Liver (tissue), 9 donors: ENCODE results near the gene TET3. TPM values are rescaled to one million over a fixed set of nuclear protein-coding genes. Genes with fewer than 3 reads are reported as not detected.

ENCODE experiments used
- DNase-seq: peaks from one replicate; pipeline ENCODE4 v3.0.0-alpha.2; 2017; ENCODE audit warnings: low spot score
- H3K27ac ChIP-seq, 2 donors: one replicate each; pipeline ENCODE4 v1.7.0; 2013; ENCODE audit warnings: inconsistent platforms in 2 of 2, low read length in 2 of 2, control low read depth in 1 of 2, low read depth in 1 of 2, mild to moderate bottlenecking in 1 of 2
- H3K27me3 ChIP-seq, 4 donors: one replicate each; pipeline versions ENCODE4 v1.6.1 to v1.7.0; 2013; ENCODE audit warnings: low read length in 3 of 4, inconsistent platforms in 1 of 4, mild to moderate bottlenecking in 1 of 4, moderate library complexity in 1 of 4; ENCODE audit not compliant: control insufficient read depth in 4 of 4, insufficient read depth in 4 of 4
- H3K36me3 ChIP-seq, 4 donors: one replicate each; pipeline versions ENCODE4 v1.6.1 to v1.7.0; 2013; ENCODE audit warnings: low read length in 3 of 4, mild to moderate bottlenecking in 3 of 4, low read depth in 1 of 4, moderate library complexity in 1 of 4; ENCODE audit not compliant: control insufficient read depth in 4 of 4, insufficient read depth in 3 of 4
- H3K4me1 ChIP-seq, 4 donors: one replicate each; pipeline versions ENCODE4 v1.6.1 to v1.7.0; 2013; ENCODE audit warnings: low read length in 3 of 4, mild to moderate bottlenecking in 3 of 4, moderate library complexity in 1 of 4; ENCODE audit not compliant: control insufficient read depth in 4 of 4, insufficient read depth in 4 of 4
- H3K4me3 ChIP-seq, 3 donors: one replicate each; pipeline versions ENCODE4 v1.6.1 to v1.7.0; 2013; ENCODE audit warnings: low read length in 3 of 3, control low read depth in 1 of 3, low read depth in 1 of 3, mild to moderate bottlenecking in 1 of 3
- H3K9ac ChIP-seq, 2 donors: one replicate each; pipeline ENCODE4 v1.7.0; 2013; ENCODE audit warnings: low read length in 2 of 2, mild to moderate bottlenecking in 2 of 2, moderate library complexity in 2 of 2, control low read depth in 1 of 2, low read depth in 1 of 2
- H3K9me3 ChIP-seq, 4 donors: one replicate each; pipeline versions ENCODE4 v1.6.1 to v1.7.0; 2013; ENCODE audit warnings: low read length in 3 of 4; ENCODE audit not compliant: control insufficient read depth in 4 of 4
- CTCF ChIP-seq: fragments of 150-350 bp; IDR thresholded peaks from 2 replicates; pipeline ENCODE4 v1.5.1; 2017; ENCODE audit warnings: improper control_type of control experiment, low read depth, low read length; ENCODE audit not compliant: missing input control
- FOXA1 ChIP-seq: IDR thresholded peaks from 2 replicates; pipeline ENCODE4 v1.6.1; 2016; ENCODE audit warnings: antibody characterized with exemption
- FOXA2 ChIP-seq: IDR thresholded peaks from 2 replicates; pipeline ENCODE4 v1.6.1; 2016; ENCODE audit warnings: antibody characterized with exemption
- GABPA ChIP-seq, 2 donors: IDR thresholded peaks in 1 of 2; conservative IDR thresholded peaks in 1 of 2; 2 replicates each; pipeline ENCODE4 v1.6.1; 2016; ENCODE audit warnings: antibody characterized with exemption in 2 of 2, mild to moderate bottlenecking in 1 of 2, moderate library complexity in 1 of 2
- HNF4G ChIP-seq: IDR thresholded peaks from 2 replicates; pipeline ENCODE4 v1.6.1; 2016; ENCODE audit warnings: antibody characterized with exemption
- JUND ChIP-seq, 2 donors: IDR thresholded peaks; 2 replicates each; pipeline ENCODE4 v1.6.1; 2016; ENCODE audit warnings: antibody characterized with exemption in 2 of 2
- NR2F2 ChIP-seq: IDR thresholded peaks from 2 replicates; pipeline ENCODE4 v1.6.1; 2016; ENCODE audit warnings: antibody characterized with exemption
- RAD21 ChIP-seq, 2 donors: IDR thresholded peaks; 2 replicates each; pipeline ENCODE4 v1.6.1; 2016; ENCODE audit warnings: antibody characterized with exemption in 2 of 2, mild to moderate bottlenecking in 2 of 2
- REST ChIP-seq: IDR thresholded peaks from 2 replicates; pipeline ENCODE4 v1.6.1; 2016; ENCODE audit warnings: antibody characterized with exemption, mild to moderate bottlenecking
- RXRA ChIP-seq, 2 donors: IDR thresholded peaks; 2 replicates each; pipeline ENCODE4 v1.6.1; 2017 to 2018; ENCODE audit warnings: antibody characterized with exemption in 2 of 2, mild to moderate bottlenecking in 1 of 2
- SP1 ChIP-seq: IDR thresholded peaks from 2 replicates; pipeline ENCODE4 v1.6.1; 2018; ENCODE audit warnings: antibody characterized with exemption, mild to moderate bottlenecking
- TAF1 ChIP-seq: conservative IDR thresholded peaks from 2 replicates; pipeline ENCODE4 v1.6.1; 2016; ENCODE audit warnings: antibody characterized with exemption, mild to moderate bottlenecking
- YY1 ChIP-seq: IDR thresholded peaks from 2 replicates; pipeline ENCODE4 v1.6.1; 2016; ENCODE audit warnings: antibody characterized with exemption, mild to moderate bottlenecking
- WGBS: extraction: QIAGEN DNeasy Blood & Tissue Kit; methylation state at CpG from one replicate; pipeline ENCODE4 v1.1.7; 2013; 5-methylcytosine and 5-hydroxymethylcytosine counted together
- polyA plus RNA-seq, 2 donors: library from polyadenylated mRNA; stranded (reverse) in 1 of 2; unstranded in 1 of 2; fragments of 200-250 nt in 1 of 2; fragments of >200 nt in 1 of 2; fragmentation: Nextera tagmentation in 1 of 2; extraction: Ambion mirVana in 1 of 2; gene quantifications; one replicate each; pipeline versions ENCODE4 v1.2.1 to v1.2.3, GENCODE V29; 2013 to 2015
- total RNA-seq, 2 donors: library from RNA; depleted of rRNA; stranded (reverse); fragments of >200 nt; gene quantifications; one replicate each; pipeline ENCODE4 v1.2.3, GENCODE V29; 2014
- TF ChIP-seq, protein P1 (sequence below): IDR thresholded peaks from 2 replicates; pipeline ENCODE4 v1.6.1; 2016; ENCODE audit warnings: antibody characterized with exemption
- TF ChIP-seq, protein P2 (sequence below): IDR thresholded peaks from 2 replicates; pipeline ENCODE4 v1.6.1; 2016; ENCODE audit warnings: antibody characterized with exemption
- TF ChIP-seq, protein P3 (sequence below): IDR thresholded peaks from 2 replicates; pipeline ENCODE4 v1.6.1; 2016; ENCODE audit warnings: antibody characterized with exemption
- donor health status: healthy.
- donor health status: healthy.
- donor health status: healthy.
- donor health status: healthy.
- donor health status: healthy.

TET3 gene
- total and polyA plus RNA-seq, 4 donors = 0.89 to 16.2 (median 3.2) TPM

GRCh38 chr2:74003494-74004211 is 18.9 kb downstream of the TET3 start:
- Histone ChIP-seq H3K36me3 (peaks cover 0 to 2% (median 0%) of the 10 kb centered on the region in 4 donors), H3K4me1 (peaks cover 7 to 20% (median 13%) of the 10 kb centered on the region in 4 donors), H3K27ac (no peak overlapping the region), H3K9ac (no peak overlapping the region), H3K27me3 (no peaks in the 10 kb centered on the region), H3K4me3 (no peak overlapping the region), H3K9me3 (no peaks in the 10 kb centered on the region)
- TF ChIP-seq, protein P1, sequence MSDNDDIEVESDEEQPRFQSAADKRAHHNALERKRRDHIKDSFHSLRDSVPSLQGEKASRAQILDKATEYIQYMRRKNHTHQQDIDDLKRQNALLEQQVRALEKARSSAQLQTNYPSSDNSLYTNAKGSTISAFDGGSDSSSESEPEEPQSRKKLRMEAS = no peak
- TF ChIP-seq, protein P2, sequence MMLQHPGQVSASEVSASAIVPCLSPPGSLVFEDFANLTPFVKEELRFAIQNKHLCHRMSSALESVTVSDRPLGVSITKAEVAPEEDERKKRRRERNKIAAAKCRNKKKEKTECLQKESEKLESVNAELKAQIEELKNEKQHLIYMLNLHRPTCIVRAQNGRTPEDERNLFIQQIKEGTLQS = no peak
- TF ChIP-seq JUND (IDR thresholded peaks at IDR 0.05) = no peak
- WGBS = 80% methylated on average over 16 of the region's 16 CpGs
- no peak for DNase-seq

- Histone ChIP-seq H3K36me3 (peaks cover 0 to 5% (median 1%) of the 10 kb centered on the region in 4 donors), H3K9ac (no peak overlapping the region), H3K27me3 (no peaks in the 10 kb centered on the region), H3K9me3 (no peaks in the 10 kb centered on the region), H3K4me1 (peaks cover 7 to 21% (median 13%) of the 10 kb centered on the region in 4 donors), H3K4me3 (no peak overlapping the region), H3K27ac (no peak overlapping the region)
- no peak for DNase-seq
- 94% methylated on average over 18 of the region's 18 CpGs for WGBS
- TF ChIP-seq RXRA (IDR thresholded peaks at IDR 0.05) (no peak), SP1 (no peak), REST (no peak)
These were observed 19.8 kb downstream of the TET3 start for GRCh38 chr2:74004212-74005182.

DNA sequence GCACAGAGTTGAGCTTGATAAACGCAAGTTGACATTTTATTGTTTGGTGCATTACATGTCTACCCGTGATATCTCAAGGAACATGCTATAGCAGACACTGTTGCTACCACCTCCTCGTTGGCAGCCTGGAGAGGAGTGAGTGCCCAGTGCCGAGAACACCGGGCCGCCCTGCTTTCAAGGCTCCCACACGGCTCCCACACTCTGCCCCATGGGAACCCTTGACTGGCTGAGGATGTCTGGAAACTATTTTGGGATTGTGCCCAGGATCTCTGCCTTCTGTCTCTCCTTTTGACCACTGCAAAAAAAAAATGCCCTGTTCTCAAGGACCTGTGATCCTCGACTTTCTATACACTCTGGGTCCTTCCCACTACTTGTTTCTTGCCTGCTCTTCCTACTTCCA is 21.1 kb downstream of the TET3 start:
- 90% methylated on average over 8 of the region's 8 CpGs for WGBS
- Histone ChIP-seq H3K36me3 (peaks cover 0 to 5% (median 1%) of the 10 kb centered on the region in 4 donors), H3K4me3 (no peak overlapping the region)
- TF ChIP-seq FOXA2 = no peak
- TF ChIP-seq GABPA (IDR thresholded peaks at IDR 0.05 in 1 of 2, conservative IDR thresholded peaks at IDR 0.05 in 1 of 2) = no peak
- TF ChIP-seq, protein P1 = no peak
- no peak for TF ChIP-seq NR2F2
- no peak for TF ChIP-seq YY1
- TF ChIP-seq FOXA1 = no peak
- TF ChIP-seq TAF1 = no peak
- no peak for TF ChIP-seq JUND (IDR thresholded peaks at IDR 0.05)
- no peak for TF ChIP-seq HNF4G
- TF ChIP-seq, protein P3, sequence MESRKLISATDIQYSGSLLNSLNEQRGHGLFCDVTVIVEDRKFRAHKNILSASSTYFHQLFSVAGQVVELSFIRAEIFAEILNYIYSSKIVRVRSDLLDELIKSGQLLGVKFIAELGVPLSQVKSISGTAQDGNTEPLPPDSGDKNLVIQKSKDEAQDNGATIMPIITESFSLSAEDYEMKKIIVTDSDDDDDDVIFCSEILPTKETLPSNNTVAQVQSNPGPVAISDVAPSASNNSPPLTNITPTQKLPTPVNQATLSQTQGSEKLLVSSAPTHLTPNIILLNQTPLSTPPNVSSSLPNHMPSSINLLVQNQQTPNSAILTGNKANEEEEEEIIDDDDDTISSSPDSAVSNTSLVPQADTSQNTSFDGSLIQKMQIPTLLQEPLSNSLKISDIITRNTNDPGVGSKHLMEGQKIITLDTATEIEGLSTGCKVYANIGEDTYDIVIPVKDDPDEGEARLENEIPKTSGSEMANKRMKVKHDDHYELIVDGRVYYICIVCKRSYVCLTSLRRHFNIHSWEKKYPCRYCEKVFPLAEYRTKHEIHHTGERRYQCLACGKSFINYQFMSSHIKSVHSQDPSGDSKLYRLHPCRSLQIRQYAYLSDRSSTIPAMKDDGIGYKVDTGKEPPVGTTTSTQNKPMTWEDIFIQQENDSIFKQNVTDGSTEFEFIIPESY = no peak
- no peak for TF ChIP-seq RAD21 (IDR thresholded peaks at IDR 0.05)
- TF ChIP-seq, protein P2 = no peak
- no peak for TF ChIP-seq CTCF

More for the DNA sequence above, 21.1 kb downstream of the TET3 start:
- Histone ChIP-seq H3K4me1 (peaks cover 6 to 27% (median 20%) of the 10 kb centered on the region in 4 donors), H3K27ac (no peak overlapping the region), H3K9ac (no peak overlapping the region), H3K9me3 (no peaks in the 10 kb centered on the region), H3K27me3 (no peaks in the 10 kb centered on the region)
- DNase-seq = no peak
